NCI-H2171 treated with DMSO at 0.1 percent for 48 hours (cell line): Measurements from ENCODE around the gene GCKR.

Source experiments
- DNase-seq: peaks from one replicate; lab custom pipeline; 2025; lab: John Stamatoyannopoulos, UW

The GCKR gene

DNA sequence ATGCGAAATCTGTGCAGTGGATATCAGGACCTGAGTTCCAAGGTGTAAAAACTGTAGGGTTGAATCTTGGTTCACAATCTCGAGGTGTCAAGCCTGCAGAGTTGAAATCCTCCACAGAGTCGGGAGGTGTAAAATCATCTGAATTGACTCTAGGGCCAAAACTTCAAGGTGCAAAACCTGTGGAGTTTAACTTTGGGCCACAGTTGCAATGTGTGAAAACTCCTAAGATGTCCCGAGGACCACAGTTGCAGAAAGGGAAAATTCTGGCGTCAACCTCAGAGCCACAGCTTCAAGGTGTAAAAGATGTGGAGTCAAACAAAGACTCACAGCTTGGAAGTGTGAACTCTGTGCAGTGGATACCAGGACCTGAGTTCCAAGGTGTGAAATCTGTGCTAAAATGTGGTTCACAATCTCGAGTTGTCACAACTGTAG lies 76.4 kb downstream of the GCKR start:
- no peak for DNase-seq
